Stimulated activated CD4-positive, alpha-beta T cell treated with anti-CD3 and anti-CD28 coated beads, Interleukin-15, amount 100 ng/mL, for 48 hours (primary cell): ENCODE measurements around the gene TBX4.
"Not testable (repeated sequence)": the region's sequence is repeated elsewhere in the genome, so short reads cannot be mapped to it uniquely, and the experiment has no call there.

ENCODE experiments used
- DNase-seq, 2 donors: peaks; one replicate each; pipeline ENCODE4 v3.0.0-alpha.2; 2020; ENCODE audit warnings: low read depth in 2 of 2

Gene TBX4

GRCh38 chr17:61429274-61429673 lies 22.9 kb upstream of the TBX4 start:
- no peak for DNase-seq

- DNase-seq: not testable (repeated sequence)
Measured at GRCh38 chr17:61429831-61430230, 22.4 kb upstream of the TBX4 start.

DNA sequence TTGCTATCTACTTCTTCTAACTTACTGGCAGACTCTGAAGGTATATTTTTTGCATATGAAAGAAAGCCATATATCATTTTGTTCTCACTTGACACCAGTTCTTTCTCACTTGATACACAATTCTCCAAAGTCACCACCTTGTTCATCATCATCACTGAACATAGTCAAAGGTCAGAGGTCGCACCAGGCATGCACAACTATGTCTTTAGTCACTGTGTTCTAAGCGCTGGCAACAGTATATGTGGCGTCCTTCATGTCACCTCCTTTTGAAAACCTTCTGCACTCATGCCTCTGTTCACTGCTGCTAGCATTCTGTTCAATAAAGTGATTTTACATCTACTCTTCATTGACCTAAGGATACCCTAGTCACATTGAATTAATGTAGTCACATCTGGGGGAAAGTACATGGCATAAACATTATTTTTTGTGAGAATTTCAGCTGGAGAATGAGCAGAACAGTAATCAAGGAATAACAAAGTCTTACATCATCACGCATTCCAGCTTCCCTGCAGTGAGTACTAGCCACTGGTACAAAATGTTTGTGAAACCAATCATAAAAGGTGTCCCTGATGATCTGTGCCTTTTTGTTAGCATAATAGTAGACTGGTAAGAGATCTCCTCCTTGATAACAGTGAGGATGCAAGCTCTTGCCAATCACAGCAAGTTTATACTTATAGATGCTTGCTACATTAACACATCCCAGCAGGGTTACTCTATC lies 20.5 kb upstream of the TBX4 start:
- DNase-seq: no peak

DNA sequence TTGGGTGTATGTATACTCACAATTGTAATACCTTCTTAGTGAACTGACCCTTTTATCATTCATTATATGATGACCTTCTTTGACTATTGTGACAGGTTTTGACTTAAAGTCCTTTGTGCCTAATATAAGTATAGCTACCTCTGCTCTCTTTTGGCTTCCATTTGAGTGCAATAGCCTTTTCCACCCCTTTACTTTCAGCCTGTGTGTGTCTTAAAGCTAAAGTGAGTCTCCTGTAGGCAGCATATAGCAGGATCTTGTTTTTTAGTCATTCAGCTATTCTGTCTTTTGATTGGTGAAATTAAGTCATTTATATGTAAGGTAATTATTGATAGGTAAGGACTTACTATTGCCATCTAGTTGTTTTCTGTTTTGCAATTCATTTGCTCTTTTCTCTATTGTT lies 15.9 kb upstream of the TBX4 start:
- no peak for DNase-seq

GRCh38 chr17:61436995-61437704 lies 15.1 kb upstream of the TBX4 start:
- no peak for DNase-seq

- no peak for DNase-seq
Measured at GRCh38 chr17:61440697-61441096, 11.5 kb upstream of the TBX4 start.

GRCh38 chr17:61441507-61441906 lies 10.7 kb upstream of the TBX4 start:
- DNase-seq: not testable (repeated sequence)

DNA sequence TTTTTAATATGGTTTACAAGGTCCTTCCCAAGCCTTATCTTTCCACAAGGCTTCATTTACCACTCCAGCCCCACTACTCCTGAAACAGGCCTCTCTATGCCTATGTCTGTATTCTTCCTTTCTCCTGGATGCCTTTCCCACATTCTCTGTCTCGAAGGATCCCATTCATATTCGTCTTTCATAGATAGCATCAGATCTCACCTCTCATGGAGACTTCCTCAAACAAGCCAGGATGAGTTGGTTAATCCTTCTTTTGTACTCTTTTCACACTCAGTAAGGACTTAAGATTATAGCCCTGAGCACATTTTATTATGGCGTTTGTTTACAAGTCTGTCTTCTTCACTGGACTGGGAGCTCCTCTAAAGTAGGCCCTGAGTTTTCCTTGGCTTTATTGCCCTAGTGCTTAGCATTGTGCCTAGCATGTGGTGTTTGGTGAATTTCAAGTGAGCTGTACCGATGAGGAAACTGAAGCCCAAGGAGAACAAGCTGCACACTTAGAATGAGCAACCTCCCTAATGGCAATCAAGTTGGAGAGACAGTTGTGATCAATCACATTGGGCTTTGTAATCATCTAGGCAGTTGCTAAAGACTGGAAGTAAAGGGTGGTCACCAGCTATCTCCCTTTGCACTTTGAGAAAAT lies 10.0 kb upstream of the TBX4 start:
- DNase-seq: no peak

DNA sequence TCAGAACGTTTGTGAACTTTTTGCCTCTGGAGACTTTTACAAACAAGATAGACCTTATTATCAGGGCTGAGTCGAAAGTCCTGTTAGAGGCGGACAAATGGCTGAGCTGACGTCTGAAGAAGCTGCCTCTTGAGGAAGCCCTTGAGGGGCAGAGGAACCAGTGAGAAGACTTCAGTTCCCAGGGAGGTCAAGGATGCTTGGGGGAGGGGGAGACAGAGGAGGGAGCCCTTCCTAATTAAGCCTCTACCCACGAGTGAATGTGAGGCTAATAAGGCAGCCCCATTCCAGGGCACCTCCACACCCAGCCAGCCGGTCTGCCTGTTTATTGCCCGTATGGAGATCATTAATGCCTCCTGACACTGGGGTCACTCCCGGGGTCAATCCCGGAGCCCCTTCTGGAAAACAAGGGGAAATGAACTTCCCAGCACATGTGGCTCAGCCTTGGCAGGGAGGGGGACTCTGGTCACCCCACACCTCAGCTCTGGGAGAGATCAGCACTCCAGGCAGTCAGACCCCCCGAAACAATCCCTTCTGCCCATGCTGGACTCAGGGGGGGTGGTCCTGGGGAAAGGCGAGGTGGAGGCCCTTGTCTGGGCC lies 9.2 kb upstream of the TBX4 start:
- no peak for DNase-seq

DNA sequence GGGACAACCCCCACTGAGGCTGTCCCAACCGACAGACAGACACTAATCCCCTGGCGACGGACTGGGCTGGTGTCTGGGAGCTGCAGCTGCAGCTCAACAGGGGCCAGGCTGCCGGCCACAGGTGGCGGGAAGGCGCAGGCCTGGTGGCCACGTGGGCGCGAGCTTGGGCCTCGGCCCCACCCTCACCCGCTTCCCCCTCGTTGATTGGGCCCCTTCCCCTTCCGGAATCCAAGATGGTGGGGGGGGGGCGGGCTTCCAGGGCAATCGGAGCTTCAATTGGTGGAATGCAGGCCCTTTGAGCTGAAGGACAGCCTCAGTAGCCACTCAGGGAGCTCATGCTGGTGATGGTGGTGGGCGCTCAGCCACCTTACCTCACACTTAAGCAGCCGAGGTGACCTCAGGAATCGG lies 8.7 kb upstream of the TBX4 start:
- DNase-seq: no peak

- DNase-seq: no peak
Measured at GRCh38 chr17:61444075-61444474, 8.1 kb upstream of the TBX4 start.

- DNase-seq: no peak
Measured at GRCh38 chr17:61444831-61445230, 7.4 kb upstream of the TBX4 start.

- no peak for DNase-seq
Measured at GRCh38 chr17:61447358-61447757, 4.9 kb upstream of the TBX4 start.

- no peak for DNase-seq
Measured at GRCh38 chr17:61448042-61448441, 4.2 kb upstream of the TBX4 start.

GRCh38 chr17:61449140-61449539 lies 3.1 kb upstream of the TBX4 start:
- not testable (repeated sequence) for DNase-seq

- DNase-seq: no peak
Measured at GRCh38 chr17:61449707-61450640, 2.2 kb upstream of the TBX4 start.

DNA sequence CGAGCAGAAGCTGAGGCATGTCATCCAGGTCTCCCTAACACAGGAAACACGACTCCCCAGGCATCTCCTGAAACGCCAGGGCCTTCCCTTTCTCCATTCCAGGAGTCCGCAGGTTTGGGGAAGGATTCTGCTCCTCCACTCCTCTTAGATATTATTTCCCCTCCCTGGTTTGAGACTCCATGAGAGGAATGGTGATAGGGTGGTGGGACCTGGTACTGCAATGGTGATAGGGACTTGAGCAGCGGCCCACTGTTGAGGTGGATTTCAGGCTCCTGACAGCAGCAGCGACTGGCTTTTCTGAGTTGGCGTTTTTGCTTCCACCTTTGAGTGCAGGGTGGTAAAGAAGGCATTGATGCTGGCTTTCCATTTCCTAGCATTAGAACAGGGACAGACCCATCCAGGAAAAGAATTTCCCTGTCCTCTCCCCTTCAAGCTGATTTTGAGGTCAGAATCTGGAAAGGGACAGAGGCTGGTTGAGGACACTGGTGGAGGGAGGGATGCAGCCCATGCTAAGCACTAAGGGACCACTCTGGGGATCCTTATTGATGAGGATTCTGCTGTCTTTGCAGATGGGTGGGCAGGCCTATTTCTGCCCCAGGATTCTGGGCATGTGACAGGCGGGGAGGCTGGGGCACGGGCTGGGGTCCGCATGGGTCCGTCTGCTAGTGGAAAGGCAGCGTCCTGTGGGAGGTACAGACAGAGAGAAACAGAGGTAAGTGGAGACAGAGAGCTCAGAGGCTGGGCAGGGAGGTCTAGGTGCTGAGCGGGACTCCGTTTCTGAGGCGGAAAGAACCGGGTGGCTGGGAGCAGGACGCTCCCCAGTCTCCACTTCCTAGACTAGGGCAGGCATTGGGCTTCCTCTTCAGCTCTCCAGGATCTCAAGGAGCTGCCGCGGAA lies 1.3 kb upstream of the TBX4 start:
- DNase-seq: no peak

DNA sequence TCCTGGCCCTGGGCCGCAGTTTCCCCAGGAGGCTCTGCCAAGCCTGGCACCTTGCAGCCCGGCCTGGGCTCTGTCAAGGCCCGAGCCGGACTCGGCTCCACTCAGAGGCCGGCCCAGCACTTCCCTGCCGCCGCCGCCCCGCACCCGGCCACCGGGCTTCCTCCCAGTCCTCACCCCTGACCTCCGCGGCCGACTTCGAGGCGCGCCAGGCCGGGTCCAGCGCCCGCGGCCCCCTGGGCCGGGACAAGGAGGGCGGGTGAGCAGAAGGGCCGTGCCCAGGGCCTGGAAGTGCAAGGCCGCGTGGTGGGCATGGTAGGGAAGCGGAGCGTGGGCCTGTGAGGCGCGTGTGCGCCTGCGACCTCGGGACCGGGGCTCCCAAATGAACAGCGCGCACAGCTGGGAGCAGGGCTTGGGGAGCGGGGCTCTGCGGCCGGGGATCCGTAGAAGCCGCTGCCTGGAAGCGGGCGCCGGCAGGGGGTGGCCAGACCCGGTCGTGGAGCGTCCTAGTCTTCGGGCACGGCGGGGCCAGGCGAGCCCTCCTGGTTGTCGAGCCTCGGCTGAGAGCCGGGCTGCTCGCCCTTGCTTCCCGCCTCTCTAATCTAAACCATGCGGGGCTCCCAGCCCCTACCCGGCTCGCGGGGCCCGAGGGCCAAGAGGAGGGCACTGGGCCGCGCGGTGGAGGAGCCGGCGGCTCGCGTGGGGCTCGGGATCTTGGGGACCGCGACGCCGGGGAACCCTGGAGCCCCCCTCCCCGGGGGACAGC lies 503 bp upstream of the TBX4 start:
- no peak for DNase-seq

- no peak for DNase-seq
Measured at GRCh38 chr17:61453566-61454380, 1.6 kb downstream of the TBX4 start.
